ENCODE results near the gene UCP2. TPM values are rescaled to one million over a fixed set of nuclear protein-coding genes. Genes with fewer than 3 reads are reported as not detected.

UCP2 gene
- total and polyA plus RNA-seq, 2 experiments from 2014 or later = 60.1 to 76.9 TPM

DNA sequence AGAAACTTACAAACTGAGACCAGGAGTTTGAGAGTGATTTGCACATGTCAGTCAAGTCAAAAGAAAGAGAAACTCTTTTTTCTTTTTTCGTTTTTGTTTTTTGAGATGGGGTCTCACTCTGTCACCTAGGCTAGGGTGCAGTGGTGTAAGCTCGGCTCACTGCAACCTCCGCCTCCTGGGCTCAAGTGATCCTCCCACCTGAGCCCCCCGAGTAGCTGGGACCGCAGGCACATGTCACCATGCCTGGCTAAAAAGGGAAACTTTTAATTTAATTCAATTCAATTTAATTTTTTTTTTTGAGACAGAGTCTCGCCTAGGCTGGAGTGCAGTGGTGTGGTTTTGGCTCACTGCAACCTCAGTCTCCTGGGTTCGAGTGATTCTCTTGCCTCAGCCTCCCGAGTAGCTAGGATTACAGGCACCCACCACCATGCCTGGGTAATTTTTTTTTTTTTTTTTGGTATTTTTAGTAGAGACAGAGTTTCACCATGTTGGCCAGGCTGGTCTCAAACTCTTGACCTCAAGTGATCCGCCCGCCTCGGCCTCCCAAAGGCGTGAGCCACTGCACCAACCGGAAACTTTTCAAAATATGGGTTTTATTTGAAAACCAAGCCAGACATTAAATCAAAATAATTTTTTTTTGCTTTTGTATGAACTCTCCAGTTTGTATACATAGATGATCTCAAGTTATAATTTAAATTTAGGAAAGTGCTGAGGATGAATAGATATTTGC is 16.4 kb upstream of the UCP2 start:
- Histone ChIP-seq H4K20me1 (replicated peaks; ENCODE audit: insufficient read depth) (no peaks in the 10 kb centered on the region), H3K27me3 (ENCODE audit: insufficient read depth) (no peaks in the 10 kb centered on the region), H3K4me2 (no peak overlapping the region), H3K27ac (ENCODE audit: low read depth) (no peak overlapping the region), H3K79me2 (replicated peaks; ENCODE audit: insufficient read depth) (no peaks in the 10 kb centered on the region), H3K9me2 (ENCODE audit: insufficient read depth) (no peaks in the 10 kb centered on the region), H3K36me3 (ENCODE audit: insufficient read depth) (no peaks in the 10 kb centered on the region), H2AFZ (no peak overlapping the region), H3K4me1 (ENCODE audit: insufficient read depth) (no peaks in the 10 kb centered on the region; the same call in 1 of the 2 replicates), H3K4me3 (no peak overlapping the region), H3F3A (replicated peaks; ENCODE audit: low read depth) (no peaks in the 10 kb centered on the region)
- TF ChIP-seq, protein P1, sequence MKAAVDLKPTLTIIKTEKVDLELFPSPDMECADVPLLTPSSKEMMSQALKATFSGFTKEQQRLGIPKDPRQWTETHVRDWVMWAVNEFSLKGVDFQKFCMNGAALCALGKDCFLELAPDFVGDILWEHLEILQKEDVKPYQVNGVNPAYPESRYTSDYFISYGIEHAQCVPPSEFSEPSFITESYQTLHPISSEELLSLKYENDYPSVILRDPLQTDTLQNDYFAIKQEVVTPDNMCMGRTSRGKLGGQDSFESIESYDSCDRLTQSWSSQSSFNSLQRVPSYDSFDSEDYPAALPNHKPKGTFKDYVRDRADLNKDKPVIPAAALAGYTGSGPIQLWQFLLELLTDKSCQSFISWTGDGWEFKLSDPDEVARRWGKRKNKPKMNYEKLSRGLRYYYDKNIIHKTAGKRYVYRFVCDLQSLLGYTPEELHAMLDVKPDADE (IDR thresholded peaks at IDR 0.05) = no peak
- TF ChIP-seq EZH2 (IDR thresholded peaks at IDR 0.05; ENCODE audit: low read depth, unreplicated experiment) (no peak), ZNF331 (CRISPR knock-in tag; IDR thresholded peaks at IDR 0.05; ENCODE audit: low read depth) (no peak), CREB1 (CRISPR knock-in tag; IDR thresholded peaks at IDR 0.05; ENCODE audit: low read depth) (no peak), JUNB (IDR thresholded peaks at IDR 0.05; ENCODE audit: unreplicated experiment) (no peak), STAT1 (IDR thresholded peaks at IDR 0.05; ENCODE audit: unreplicated experiment) (no peak), POLR2AphosphoS5 (IDR thresholded peaks at IDR 0.05; ENCODE audit: low read depth) (no peak), EZH2phosphoT487 (IDR thresholded peaks at IDR 0.05; ENCODE audit: unreplicated experiment) (no peak), NANOG (IDR thresholded peaks at IDR 0.05; ENCODE audit: borderline replicate concordance) (no peak), ZNF114 (CRISPR knock-in tag; IDR thresholded peaks at IDR 0.05) (no peak)
- TF ChIP-seq, protein P2, sequence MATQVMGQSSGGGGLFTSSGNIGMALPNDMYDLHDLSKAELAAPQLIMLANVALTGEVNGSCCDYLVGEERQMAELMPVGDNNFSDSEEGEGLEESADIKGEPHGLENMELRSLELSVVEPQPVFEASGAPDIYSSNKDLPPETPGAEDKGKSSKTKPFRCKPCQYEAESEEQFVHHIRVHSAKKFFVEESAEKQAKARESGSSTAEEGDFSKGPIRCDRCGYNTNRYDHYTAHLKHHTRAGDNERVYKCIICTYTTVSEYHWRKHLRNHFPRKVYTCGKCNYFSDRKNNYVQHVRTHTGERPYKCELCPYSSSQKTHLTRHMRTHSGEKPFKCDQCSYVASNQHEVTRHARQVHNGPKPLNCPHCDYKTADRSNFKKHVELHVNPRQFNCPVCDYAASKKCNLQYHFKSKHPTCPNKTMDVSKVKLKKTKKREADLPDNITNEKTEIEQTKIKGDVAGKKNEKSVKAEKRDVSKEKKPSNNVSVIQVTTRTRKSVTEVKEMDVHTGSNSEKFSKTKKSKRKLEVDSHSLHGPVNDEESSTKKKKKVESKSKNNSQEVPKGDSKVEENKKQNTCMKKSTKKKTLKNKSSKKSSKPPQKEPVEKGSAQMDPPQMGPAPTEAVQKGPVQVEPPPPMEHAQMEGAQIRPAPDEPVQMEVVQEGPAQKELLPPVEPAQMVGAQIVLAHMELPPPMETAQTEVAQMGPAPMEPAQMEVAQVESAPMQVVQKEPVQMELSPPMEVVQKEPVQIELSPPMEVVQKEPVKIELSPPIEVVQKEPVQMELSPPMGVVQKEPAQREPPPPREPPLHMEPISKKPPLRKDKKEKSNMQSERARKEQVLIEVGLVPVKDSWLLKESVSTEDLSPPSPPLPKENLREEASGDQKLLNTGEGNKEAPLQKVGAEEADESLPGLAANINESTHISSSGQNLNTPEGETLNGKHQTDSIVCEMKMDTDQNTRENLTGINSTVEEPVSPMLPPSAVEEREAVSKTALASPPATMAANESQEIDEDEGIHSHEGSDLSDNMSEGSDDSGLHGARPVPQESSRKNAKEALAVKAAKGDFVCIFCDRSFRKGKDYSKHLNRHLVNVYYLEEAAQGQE (IDR thresholded peaks at IDR 0.05; ENCODE audit: unreplicated experiment) = no peak
- TF ChIP-seq, protein P3, sequence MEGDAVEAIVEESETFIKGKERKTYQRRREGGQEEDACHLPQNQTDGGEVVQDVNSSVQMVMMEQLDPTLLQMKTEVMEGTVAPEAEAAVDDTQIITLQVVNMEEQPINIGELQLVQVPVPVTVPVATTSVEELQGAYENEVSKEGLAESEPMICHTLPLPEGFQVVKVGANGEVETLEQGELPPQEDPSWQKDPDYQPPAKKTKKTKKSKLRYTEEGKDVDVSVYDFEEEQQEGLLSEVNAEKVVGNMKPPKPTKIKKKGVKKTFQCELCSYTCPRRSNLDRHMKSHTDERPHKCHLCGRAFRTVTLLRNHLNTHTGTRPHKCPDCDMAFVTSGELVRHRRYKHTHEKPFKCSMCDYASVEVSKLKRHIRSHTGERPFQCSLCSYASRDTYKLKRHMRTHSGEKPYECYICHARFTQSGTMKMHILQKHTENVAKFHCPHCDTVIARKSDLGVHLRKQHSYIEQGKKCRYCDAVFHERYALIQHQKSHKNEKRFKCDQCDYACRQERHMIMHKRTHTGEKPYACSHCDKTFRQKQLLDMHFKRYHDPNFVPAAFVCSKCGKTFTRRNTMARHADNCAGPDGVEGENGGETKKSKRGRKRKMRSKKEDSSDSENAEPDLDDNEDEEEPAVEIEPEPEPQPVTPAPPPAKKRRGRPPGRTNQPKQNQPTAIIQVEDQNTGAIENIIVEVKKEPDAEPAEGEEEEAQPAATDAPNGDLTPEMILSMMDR (conservative IDR thresholded peaks at IDR 0.05; ENCODE audit: low read depth in 2 of 2) = no peak
- no peaks in the 10 kb centered on the region for H3K9me3 Mint-ChIP-seq
- ATAC-seq = no peak
- peaks cover 13% of the 10 kb centered on the region; the same call in 2 of the 3 replicates for H3K4me1 Mint-ChIP-seq
- no peaks in the 10 kb centered on the region for H3K27me3 Mint-ChIP-seq (ENCODE audit: insufficient read depth, low read depth, poor library complexity)
- H3K27ac Mint-ChIP-seq = no peak overlapping the region
- DNase-seq (ENCODE audit: low spot score) = no peak
- H3K4me3 Mint-ChIP-seq = no peak overlapping the region
- H3K36me3 Mint-ChIP-seq (ENCODE audit: low read depth) = no peaks in the 10 kb centered on the region; the same call in 2 of the 3 replicates

All from GM23338 (cell line).